Measurements from ENCODE around the gene KCNAB2.

DNA sequence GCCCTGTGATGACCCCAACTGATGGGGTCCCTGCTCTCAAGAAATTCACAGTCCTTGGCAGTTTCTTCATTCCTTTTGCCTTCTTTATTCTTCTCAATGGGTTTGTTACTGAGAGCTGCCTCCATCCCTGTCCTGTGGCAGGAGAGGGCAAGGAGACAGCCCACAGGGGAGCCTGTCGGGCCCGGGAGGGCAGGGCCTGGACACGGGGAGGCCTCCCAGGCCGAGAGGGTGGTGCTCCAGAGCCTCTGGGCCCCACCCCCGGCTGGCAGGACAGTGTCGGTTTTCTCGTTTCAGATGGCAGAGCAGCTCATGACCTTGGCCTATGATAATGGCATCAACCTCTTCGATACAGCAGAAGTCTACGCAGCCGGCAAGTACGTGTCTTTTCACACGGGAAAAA is 36.2 kb downstream of the KCNAB2 start:
- TF ChIP-seq EZH2phosphoT487 (IDR thresholded peaks at IDR 0.05; ENCODE audit: low read depth, severe bottlenecking, unreplicated experiment), result no peak
- TF ChIP-seq, protein P1, sequence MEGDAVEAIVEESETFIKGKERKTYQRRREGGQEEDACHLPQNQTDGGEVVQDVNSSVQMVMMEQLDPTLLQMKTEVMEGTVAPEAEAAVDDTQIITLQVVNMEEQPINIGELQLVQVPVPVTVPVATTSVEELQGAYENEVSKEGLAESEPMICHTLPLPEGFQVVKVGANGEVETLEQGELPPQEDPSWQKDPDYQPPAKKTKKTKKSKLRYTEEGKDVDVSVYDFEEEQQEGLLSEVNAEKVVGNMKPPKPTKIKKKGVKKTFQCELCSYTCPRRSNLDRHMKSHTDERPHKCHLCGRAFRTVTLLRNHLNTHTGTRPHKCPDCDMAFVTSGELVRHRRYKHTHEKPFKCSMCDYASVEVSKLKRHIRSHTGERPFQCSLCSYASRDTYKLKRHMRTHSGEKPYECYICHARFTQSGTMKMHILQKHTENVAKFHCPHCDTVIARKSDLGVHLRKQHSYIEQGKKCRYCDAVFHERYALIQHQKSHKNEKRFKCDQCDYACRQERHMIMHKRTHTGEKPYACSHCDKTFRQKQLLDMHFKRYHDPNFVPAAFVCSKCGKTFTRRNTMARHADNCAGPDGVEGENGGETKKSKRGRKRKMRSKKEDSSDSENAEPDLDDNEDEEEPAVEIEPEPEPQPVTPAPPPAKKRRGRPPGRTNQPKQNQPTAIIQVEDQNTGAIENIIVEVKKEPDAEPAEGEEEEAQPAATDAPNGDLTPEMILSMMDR (IDR thresholded peaks at IDR 0.05; ENCODE audit: poor library complexity), result no peak
- no peak for TF ChIP-seq EZH2 (IDR thresholded peaks at IDR 0.05; ENCODE audit: borderline replicate concordance)

Data from hepatocyte (in vitro differentiated cells).